ENCODE data around the gene FAM72B.
"Not testable (repeated sequence)": the region's sequence is repeated elsewhere in the genome, so short reads cannot be mapped to it uniquely, and the experiment has no call there.

FAM72B gene

DNA sequence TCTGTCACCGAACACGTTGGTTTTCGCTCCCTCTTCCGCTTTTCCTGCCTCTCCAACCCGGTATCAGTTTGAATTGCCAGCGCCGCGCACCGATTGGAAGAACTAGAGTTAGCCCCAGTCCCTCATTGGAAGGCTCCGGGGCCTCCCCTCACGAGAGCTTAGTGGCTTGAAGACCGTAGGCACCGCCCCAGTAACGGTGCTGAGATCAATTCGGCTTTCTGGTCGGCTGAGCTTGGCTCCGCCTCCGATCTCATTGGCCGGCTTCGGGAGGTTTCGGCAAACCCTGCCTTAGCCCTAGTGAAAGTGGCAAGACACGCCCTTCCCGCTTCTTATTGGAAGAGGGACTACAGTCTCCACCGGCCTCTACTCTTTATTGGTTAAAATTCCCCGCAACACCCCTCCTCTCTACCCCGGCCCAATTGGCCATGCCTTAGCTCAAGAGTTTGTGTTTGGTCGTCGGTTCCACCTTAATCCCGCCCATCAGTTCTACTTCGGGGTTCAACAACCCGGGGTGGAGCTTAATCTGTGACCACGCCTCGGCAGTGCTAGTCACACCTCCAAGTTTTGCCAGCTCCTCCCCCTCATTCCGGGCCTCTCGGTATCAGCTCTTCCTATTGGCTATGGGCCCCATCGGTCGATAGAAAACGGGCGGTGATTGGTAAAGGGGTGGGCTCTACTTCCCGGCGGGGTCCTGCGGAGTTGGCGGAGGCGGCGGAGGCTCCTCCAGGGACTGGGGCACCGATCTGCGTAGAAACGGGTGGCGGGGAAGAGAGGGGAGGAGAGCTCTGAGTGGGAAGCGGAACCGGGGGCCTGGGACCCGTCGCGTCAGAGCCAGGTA lies at the start of gene FAM72B, which contains the start of gene SRGAP2C:
Gene FAM72B, minus strand, starts transcription at position 51 of the 838 bp plus-strand sequence. CDS start 851 bp downstream, outside the sequence.
Gene SRGAP2C, plus strand, starts transcription at position 686 of the 838 bp plus-strand sequence. CDS start 2,472 bp downstream, outside the sequence.
- peak; percentile 70 to 86 (median 81) for DNase-seq

DNA sequence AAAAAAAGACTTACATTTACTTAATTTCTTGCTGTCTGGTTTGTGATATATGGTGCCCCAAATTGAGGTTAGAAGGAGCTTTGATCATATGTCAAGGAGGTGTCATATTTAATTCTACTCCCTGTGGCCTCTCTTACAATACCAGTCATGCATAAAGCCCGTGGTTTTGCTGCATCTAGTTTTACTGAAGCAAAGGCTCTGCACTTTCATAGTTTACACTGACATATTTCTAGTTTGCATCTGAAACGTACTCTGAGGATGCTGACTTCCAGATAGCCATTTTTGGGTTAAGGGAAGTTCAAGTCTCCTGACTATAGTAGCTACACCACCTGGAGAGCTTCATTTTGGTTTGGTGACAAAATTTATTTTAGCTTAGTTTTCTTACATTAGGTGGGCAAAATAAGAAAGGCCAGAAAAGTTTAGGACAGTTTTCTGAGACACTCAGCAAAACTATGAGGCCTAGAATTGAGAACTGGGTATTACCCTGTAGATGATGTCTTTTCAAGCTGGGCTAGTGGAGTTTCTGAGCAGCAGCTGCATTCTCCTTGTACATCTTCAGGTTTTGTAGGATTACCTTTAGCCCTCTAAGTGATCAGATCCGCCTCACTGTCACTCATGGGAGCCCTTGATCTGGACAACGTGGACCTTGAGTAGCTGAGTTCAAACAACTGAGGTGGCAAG lies 48.4 kb upstream of the FAM72B start:
- not testable (repeated sequence) for DNase-seq

DNA sequence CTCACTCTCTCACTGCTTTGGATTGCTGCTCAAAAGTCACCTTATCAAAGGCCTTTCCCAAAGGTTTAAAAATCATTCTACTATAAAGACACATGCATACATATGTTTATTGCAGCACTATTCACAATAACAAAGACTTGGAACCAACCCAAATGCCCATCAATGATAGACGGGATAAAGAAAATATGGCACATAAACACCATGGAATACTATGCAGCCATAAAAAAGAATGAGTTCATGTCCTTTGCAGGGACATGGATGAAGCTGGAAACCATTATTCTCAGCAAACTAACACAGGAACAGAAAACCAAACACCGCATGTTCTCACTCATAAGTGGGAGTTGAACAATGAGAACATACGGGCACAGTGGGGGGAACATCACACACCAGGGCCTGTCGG lies 46.5 kb upstream of the FAM72B start:
- not testable (repeated sequence) for DNase-seq

DNA sequence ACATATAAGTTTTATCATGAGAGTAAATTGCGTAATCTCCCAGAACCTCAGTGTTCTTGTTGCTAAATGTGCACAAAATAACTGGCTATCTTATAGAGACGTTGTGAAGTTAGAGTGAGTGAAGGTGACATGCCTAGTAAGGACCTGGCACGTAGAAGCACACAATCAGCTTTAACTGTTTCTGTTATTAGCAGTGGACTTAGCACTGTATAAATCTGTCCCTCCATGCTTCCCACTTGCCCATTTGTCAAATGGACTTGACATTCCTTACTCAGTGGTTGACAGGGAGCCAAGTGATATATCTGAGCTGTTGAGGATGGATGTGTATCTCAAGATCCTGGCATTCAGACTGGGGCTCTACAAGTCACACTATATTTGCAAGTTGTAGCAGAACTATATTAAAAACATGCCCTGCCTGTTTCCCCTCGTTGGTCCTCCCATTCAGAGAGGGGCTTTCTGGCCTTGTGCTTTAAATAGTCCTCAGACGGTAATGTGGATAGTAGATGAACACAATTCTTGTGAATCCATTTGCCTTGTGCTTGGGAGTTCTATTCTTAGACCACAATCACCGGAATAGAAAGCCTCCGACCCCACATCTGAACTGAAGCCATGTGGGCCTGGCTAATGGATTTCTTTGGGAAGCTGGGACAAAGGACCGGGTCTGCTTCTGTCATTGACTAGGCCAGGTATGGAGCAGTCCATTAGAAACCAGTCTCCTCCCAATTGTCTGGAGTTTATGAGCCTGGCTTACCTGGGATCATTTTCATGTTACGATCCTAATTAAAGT lies 43.6 kb upstream of the FAM72B start:
- DNase-seq = not testable (repeated sequence)

DNA sequence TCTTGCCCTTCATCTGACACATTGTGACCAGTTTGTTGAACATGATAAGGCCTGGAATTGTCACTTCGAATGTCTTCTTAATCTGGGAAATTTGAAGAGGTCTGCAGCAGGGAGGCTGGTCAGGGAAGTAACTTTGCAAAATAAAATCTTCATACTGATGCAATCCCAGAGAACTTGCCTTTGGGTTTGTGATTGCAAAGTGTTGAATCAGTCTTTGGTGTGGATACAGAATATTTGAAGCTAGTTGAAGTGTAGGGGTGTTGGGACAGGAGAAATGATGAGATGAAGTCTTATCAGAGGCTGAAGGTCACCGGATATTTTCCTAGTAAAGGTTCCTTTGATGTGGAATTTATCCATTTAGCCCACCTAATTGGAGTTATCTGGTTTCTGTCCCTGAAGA lies 42.8 kb upstream of the FAM72B start:
- DNase-seq = not testable (repeated sequence)

DNA sequence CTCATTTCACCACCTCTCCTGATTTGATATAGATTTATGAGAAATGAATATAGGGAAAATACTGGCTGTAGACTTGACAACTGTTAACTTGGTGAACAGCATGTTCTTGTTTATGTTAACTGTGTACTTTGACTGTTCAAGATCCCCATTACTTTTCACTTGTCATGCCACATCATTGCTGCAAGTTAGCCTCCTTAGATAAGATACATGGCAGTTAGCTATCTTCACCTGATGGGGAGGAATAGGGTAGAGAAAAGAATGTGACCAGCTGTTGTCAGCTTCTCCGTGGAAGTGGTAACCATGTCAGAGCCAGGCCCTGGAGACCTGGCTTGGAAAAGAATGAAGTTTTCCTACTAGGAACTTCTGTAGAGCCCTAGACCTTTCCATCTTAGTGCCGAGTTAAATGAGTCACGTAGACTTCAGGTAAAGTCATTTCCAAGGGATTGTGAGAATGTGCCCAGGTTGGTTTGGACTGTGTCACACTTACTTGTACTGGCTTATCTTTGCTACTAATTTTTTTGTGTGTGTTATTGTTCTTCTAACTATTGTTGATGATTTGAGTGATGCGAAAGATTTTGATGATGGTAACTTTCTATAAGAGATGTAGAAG lies 42.3 kb upstream of the FAM72B start:
- DNase-seq = not testable (repeated sequence)

DNA sequence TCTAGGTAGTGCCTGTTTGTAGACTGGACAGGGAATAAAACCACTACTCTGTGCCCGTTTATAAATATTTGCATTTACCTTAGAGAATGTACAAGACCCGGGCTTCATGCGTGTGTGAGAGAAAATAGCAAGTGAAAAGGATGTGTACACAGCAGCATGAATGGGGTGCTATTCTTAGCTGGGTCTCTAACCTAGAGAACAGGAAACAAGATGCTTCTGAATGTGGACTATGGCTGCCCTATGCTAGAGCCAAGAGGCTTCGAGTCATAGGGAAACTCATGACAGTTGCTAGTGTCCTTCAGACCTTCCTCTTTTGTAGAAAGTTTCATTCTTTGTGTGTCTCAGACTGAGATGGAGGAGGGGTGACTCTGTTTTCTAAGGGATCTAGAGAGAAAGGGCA lies 40.6 kb upstream of the FAM72B start:
- not testable (repeated sequence) for DNase-seq

DNA sequence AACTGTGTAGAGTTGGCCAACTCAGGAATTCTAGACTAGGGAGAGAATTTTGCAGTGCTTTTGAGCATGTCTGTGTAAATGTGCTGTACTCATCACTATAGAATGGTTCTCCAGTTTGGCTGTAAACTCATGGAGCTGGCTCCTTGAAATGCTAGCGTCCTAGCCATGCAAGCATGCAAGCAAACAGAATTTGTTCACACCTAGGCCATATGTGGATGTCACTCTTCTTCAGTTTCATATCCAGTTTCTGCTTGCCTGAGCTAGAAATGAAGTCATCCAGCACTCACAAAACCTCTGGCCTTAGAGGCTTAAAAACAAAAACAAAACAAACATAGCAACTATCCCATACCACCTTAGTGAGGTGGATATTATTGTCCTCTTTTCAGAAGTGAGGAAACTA lies 37.6 kb upstream of the FAM72B start:
- DNase-seq = not testable (repeated sequence)

DNA sequence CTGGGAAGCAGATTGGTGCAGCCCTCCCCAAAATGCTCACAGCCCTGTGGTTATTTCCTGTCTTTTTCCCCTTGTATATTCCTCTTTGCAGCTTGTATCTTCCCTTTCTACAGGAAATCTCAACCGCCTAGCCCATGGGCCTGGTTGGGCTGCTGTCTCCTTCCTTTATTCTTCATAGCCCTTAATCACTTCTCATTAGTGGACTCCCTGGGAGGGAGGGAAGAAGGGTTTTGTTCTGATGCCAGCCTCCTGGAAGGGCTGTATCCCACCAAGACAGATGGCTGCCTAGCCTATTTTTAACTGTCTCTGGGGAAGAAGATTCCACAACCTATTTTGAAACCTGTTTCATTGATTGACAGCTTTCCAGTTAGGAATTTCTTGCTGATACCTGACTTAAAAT lies 32.5 kb upstream of the FAM72B start:
- not testable (repeated sequence) for DNase-seq

DNA sequence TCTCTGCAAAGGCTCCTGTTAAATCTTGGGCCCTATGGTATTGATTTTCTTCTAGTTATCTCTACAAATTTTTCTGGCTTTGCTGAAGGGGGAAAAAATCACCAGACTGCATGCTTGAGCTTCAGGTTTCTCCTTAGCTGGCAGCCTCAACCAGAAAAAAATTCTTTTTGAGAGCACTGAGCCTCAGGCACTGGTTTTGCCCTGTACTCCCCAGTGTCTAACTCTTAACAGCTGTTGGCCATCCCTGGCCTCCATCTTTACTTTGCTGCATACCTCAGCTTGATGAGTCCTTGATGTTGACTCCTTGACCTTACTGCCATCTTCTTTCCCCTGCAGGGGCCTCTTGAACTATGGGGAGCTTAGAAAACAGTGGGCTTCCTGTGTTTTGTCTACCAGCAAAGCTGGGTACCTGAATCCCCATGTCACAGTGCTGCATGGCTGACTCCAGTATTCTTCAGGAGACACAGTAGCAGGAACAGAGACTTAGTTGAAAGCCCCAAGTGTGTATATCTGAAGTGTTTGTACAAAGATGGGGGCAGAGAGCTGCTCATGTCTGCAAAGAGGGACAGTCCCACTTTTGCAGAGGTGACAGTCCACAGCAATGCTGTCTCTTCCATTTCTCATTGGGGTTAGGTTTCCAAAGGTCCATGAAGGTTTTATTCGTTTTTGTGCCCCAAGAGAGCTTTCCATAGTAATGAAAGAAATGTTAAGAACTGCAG lies 31.7 kb upstream of the FAM72B start:
- DNase-seq = not testable (repeated sequence)

DNA sequence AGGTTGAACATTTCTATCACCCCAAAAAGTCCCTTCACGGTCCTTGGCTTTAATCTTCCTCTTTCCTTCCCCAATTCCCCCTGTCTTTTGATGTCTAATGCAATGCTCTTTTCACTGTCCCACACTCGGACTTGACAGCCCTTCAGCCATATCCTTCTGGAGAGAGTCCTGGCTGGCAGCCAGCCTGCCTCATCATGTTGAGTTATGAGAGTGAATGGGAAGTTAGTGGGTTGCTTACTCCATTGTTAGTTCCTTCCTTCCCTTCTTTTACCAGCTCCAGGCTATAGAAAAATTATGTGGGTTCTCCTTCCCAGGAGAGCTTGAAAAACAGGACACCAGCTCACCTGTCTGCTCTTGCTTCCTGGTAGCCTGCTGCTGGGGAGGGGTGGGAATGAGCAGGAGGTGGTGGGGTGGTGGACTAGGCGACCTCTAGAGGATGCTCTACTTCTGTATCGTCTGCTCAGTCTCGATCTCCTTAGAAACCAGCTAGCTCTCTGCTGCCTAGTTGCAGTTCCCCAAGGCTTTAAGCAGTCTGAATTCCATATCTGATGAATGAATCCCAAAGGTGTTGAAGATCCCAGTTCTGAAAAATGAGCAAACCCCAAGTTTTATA lies 30.5 kb upstream of the FAM72B start:
- DNase-seq = not testable (repeated sequence)

DNA sequence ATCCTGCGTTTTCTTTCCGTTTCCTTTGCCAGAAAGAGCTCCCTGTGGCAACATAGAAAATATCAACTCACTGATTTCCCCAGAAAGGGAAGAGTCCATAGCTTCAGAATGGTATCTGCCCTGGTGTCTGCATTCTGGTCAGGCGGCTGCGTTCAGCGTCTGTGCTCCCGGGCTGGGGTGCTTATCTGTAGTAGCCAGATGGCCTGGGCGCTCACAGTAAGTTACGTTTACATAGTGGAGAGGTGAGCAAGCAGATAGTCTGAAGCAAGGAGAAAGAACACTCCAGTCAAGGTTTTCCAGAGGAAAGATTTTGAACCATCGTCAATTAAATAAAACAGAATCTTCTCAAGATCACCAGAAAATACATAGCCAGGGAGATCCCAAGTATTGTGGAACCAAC lies 29.4 kb upstream of the FAM72B start:
- DNase-seq = not testable (repeated sequence)

DNA sequence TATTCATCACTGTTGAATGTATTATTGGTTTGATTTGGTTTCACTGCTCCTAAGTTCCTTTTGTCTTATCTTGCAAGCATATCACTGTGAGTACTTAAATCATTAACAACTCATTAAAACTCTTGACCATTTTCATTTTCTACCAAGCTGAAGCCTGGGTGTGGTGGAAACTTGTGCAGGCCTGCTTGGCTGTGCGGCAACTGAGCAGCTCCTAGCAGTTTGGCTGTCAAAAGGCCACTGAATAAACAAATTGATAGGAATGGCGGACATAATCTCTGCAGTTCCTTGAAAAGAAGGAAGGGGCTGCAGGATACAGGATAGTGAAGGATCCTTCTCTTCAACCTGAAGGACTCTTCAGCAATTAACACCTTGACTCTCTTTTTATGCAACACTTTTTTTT lies 26.6 kb upstream of the FAM72B start:
- not testable (repeated sequence) for DNase-seq

DNA sequence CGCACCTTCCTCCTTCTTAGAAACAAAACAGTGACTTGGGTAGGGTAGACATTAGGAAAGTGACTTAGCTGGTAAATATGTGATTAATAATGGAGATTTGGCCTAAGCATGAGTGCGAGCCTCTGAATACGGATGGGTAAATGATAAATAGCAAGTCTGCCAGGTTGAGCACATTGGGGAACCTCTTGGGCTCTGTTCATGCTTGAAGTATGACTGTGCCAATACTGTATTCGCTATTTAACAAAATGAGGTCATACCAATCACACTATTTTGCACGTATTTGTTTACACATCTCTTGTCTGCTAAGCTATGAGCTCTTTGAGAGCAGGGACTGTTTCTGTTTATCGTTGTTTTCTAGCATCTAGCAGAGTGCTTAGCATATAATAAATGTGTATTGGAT lies 24.2 kb upstream of the FAM72B start:
- DNase-seq = not testable (repeated sequence)

DNA sequence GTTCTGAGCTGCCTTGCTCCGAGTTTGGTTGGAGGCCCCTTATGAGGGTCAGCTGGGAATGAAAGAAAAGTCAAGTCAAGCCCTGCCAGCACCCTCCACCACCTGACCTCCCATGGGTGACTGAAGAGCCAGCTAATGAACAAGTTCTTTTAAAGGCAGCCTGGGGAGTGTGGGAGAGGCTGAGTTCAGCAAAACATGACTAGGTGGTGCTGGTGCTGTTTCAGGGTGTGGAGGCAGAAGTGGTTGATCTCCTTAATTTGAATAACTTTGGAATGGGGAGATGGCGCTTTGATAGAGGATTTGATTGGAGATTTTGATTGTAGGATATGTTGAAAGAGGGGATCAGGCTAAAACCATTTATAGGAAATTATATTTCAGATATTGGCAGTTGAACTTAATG lies 23.2 kb upstream of the FAM72B start:
- DNase-seq = not testable (repeated sequence)

DNA sequence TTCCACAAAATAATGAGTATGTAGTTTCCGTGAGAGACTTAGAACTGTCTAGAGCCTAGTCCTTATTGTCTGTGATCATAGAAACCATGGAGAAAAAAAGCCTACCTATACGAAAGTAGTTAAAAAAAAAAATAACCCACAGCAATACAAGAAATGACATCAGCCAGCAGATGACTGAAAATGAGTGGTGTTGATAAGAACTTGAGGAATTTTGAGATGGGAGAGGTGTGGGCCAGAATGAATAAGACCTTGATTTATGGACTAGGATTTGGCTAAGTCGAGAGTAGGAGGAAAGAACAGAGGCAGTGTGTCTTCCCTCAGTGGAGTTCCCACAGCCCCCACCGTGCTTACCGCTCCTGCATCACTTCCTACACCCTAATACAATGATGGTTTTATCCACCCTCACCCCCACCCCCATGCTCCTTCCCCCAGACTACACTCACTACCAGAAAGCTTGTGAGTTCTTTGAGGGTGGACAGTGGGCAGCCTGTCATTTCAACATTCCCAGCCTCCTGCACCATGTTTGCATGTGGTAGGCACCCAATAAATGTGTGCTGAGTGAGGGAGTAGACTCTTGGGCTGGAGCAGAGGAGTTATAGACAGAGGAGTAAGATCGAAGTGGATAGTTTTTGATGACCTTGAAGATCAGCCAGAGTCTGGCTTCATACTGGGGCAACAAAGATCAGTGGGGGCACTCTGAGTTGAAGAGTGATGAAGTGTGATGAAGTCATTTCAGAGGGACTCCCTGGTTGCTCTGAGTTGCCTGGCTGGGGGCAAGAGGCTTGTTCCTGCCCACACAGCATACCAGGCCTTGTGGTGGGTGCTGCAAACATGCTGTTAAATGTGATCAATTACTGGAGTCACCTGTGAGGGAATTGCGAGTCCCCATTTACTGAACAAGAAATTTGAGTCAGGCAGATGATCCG lies 21.9 kb upstream of the FAM72B start:
- not testable (repeated sequence) for DNase-seq

DNA sequence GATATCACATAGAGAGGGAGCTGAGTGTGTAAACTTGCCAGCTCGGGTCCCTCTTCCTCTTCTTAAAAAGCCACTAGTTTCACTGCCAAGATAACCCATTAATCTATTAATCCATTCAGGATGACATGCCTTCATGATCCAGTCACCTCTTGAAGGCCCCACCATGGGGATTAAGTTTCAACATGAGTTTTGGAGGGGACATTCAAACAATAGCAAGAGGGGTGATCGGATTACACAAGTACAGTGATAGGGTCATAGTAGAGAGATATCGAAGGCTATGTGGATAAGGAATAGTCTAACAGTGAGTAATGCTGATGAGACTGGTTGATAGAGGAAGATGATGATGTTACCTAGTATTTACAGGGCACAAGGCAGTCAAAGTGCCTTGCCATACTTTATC lies 18.8 kb upstream of the FAM72B start:
- DNase-seq = not testable (repeated sequence)

DNA sequence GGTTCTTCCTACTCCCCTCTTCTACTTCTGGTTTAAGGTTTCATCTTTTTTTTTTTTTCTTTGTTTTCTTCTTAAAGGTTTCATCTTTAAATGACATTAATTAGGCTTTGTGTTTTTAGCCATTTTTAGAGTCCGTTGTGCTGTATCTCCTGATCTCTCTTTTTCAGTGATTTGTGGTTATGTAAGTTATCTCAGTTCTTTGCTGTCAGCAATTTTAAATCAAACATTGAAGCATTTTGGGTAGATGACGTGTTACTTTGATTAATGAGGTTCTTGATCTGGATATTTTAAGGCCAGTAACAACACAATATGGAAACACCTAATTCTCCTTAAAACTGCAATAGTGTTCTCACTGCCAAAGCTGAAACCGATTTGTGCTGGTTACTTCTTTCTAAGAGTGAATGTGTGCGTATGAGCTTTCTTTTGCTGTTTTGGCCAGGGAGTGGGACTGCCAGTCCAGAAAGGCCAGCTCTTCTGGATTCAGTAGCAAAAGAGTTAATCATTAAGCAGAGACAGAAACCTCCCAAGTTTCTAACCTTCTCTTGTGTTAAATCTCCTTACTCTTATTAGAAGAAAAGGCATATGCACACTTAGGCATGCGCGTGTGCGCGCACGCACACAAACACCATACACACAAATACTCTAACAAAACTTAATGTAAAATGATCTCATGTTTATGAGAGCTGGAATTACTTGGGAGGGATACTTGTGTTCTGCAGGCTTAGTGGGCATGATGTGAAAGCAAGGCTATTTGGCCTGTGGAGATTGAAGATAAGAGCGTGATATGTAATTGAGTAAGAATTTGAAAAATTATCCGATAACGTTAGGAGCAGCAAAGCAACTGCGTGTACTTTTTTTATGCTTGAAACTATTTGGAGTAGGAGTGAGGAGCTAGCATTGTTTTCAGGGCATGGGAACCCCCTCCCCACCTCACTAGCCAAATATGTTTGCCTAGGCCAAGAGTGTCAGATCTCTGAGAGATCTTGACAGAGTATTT lies 17.1 kb upstream of the FAM72B start:
- not testable (repeated sequence) for DNase-seq

DNA sequence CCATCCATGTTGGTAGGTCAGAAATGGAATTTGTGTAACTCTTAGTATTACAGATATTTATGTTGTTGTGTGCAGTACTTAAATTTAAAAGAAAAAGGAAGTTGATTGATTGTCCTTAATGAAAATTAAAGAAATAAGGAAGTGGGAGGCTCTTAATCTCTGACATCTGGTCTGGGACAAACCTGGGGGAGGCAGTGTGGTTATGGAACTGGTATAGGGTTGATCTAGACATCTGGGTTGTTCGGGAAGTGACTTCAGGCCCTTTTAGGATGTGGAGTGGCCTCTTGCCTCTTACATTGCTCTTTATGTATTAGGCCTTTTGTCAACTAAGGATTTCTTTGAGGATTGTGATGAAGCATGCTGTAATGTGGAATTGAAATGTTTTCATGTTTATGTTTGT lies 16.1 kb upstream of the FAM72B start:
- DNase-seq = not testable (repeated sequence)

All from activated naive CD4-positive, alpha-beta T cell (primary cell).